NOMO-1 (cell line): ENCODE data around the gene NRXN3.

Experiments
- DNase-seq, 2 experiments: peaks; one replicate each; lab custom pipeline; 2025; ENCODE audit not compliant: unreplicated experiment in 2 of 2; lab: John Stamatoyannopoulos, UW

NRXN3 gene

DNA sequence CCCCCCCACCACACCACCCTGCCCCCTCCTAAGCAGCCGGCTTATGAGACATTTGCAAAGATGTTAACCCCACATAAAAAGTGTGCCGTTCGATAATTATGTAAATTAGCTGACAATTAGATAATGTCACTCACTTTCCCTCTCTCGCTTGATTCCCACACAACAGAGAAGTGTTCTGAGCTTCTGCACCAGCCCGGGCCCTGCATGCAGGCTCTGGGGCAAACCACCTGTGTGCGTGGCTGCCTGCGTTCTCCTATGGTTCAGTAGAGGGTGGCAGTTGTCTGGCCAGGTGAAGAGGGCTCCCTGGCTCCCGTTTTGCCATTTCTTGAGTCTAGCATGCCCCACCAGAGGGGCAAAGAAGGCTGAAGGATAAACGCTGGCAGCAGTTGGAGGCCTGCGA is 68.0 kb downstream of the NRXN3 start:
- no peak for DNase-seq

DNA sequence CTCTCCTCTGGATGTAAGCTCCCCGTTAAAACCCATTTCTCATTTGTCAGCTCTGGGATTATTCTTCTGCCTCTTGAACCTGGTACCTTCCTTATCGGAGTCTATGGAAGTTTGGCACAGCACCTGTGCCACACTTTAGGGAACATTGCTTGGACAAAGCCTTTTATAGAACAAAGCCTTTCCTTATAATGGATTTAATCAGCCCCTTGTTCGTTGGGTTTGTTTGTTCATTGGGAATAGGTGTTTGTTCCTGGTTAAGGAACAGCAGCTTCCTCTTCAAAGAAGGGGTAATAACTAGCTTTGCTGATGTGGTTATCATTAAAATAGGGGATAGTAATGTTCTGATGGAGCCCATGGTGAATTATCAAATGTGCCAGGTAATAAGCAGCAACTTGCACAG is 70.4 kb downstream of the NRXN3 start:
- no peak for DNase-seq

DNA sequence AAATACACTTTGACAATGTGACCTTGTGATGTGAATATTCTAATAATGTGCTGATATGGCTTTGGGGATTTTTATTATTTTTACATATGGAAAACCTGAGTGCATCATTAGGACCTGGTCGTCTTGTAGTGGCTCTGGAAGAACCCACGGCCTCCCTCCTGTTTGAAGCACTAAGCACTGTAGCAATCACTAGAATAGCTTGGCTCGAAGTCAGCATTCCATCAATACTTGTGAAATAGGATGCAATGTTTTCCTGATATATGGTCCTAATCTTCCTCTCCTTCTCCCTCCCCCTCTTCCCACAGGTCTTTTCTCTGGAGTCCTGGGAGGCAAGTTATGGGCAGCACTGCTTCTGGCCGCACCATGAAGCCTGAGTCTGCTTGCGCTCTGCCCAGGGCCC is 71.9 kb downstream of the NRXN3 start:
- DNase-seq, result no peak

DNA sequence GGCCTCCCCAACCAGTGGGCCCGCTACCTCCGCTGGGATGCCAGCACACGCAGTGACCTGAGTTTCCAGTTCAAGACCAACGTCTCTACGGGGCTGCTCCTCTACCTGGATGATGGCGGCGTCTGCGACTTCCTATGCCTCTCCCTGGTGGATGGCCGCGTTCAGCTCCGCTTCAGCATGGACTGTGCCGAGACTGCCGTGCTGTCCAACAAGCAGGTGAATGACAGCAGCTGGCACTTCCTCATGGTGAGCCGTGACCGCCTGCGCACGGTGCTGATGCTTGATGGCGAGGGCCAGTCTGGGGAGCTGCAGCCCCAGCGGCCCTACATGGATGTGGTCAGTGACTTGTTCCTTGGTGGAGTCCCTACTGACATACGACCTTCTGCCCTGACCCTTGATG is 73.0 kb downstream of the NRXN3 start:
- DNase-seq, result no peak

DNA sequence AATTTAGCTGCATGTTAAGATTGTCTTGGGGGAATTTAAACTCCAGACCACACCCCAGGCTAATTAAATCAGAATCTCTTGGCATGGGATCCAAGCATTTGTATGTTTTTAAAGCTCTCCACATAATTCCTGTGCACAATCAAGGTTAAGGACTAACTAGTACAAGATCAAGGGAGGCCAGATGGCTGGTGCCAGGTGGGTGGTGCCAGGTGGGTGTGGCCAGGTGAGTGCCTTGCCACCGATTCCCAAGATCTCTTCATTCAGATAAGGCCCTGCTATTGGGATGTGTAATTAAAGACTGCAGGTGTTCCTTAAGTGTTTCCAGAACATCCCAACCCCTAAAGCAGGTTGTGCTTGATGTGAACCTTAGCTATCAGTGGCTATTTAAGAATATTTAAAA is 75.1 kb downstream of the NRXN3 start:
- DNase-seq, result no peak

DNA sequence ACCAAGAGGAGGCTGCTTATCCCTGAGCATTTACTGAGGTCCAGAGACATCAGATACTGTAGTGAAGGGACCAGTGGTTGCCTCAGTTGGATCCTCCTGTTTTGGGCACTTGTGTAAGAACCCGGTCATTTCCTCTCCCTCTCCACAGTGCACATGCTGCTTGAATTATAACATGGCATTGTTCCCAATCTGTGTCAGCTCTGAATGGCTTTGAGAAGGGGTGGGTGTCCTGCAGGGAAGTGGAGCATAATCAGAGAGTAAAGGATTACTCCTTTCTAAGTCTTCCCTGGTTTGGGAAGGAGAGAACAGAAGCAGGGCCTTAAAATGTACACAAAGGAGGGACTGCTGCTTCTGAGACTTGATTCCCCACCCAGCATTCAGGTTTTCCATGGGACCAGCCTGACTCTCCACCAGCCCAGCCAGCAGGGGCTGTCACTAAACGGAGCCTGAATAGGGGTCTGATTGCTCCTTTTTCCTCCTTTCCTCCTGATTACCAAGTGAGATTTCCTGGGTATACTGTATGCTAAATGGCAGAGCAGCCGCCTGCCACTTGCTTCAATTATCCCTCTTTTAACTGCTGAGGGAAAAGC is 78.4 kb downstream of the NRXN3 start:
- DNase-seq, result no peak

DNA sequence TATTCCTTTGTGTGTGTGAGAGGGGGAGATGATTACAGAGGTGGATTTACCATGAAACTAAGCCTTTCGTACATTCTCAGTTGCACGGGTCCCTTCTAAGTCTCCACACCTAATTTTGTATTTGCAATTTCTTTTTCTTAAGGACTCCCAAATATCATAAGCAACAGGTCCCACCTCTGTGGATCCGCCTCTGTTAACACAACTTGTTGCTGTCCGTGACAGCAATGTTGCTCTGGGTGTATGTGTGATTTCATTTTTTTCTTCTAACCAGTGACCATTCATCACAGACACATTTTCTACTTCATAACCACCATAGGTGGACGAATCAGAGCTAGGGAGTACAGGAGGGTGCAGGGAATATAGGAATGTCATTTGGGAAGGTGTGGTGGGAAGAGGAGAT is 81.1 kb downstream of the NRXN3 start:
- no peak for DNase-seq

DNA sequence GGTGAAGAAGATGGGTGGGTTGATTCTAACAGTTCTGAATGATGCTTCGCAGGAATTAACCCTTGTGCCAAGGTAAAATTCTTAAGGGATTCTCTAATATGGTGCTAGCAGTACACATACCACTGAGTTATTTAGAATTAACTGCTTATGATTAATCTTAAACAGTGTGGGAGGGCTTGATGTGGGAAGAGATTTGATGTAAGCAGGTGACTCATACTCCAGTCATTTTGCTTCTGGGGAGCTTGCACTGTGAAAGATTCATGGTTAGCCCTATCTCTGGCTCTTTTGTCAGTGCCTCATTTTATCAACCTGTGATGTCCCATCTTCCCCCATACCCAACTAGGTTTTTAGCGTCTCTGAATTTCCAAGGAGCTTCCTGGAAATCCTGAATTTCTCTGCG is 83.8 kb downstream of the NRXN3 start:
- DNase-seq, result no peak

DNA sequence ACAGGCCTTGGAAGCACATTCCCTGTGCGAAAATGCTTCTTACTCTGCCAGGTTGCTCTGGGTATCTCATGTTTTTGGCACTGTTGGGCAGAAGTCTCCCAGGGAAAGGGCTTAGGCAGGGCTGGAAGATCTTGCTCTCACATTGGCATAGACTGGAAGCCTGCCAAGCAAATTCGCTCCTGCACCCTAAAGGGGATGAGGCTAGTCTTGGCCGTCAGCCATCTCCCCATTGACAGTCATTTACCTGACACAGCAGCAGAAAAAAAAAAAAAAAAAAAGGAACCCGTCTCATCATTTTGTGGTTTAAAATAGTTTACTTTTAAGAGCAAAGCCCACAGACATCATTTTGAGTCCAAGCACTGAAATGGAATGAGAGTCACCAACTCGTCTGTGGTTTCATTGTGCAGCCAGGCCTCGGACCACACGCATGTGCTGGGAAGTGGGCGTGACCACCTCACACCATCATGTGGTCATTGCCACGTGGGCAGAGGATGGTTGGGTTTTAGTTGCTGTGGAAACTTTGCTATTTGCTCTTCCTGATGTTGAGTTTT is 84.8 kb downstream of the NRXN3 start:
- DNase-seq, result no peak

DNA sequence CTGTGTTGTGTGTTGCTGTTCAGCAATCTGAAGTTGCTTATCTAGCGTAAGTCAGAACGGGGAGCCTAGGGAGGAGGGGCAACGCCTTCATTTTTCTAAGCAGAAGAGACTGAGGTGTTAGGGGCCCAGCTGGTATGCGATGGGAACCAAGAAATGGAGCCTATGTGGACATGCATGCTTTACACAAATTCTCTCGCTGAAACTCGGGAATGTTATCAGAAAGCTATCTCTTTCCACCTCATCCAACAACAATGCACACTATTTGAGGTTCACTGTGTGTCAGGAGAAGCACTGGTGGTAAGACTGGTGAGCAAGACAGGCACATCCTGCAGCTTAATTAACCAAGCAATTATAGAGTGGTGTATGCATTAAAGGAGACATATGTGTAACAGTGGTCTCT is 89.7 kb downstream of the NRXN3 start:
- no peak for DNase-seq

DNA sequence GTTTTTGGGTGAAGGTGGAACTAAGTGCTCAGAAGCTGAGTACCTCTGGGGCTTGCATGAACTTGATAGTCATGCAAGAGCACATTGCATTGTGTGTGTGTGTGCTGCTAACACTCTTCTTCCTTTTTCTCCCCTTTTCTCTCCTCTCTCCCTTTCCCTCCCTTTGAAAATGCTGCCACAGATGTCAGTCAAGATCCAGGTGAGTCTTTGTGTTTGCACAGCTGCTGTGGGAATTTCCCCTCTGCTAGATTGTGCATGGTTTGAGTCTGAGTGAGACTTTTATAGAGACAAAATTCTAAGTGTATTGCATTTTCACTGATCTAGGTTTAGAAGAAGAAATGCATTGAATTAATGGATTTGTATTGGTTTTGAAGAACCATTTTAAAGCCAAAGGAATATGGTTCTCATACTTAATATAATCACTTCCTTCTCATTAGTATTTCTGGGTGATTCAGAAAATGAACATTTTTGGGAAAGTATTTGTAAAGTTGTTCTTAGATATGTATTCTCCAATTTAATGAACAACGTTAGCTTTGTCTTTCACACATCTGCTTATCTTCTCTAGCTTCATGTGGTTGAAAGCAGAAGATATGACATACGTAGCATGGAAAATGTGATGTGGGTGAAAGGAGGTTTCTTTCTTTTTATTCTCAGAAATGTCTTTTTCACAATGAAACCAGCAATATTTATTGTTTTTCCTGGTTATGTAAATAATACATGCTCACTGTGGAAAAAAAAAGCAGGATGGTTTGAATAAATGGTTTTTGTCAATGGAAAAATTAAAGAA is 108.5 kb downstream of the NRXN3 start:
- DNase-seq, result no peak

DNA sequence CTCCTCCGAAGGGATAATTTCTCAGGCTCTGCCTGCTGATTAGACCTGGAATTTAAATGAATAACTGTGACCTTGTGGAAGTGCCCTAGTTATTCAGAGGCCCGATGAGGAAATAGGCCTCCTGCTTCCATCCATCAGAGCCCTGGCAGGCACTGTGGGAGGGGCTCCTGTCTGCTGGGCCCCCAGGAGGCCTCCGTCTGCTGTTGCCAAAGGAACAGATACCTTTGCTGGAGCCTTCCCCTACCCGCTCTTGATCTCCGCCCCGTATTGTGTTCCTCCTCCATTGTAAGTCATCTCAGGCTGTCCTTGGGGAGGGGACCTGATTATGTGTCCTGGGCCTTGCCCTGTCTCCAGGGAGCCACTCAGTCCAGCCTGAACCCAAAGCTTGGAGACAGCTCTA is 112.3 kb downstream of the NRXN3 start:
- DNase-seq, result no peak

DNA sequence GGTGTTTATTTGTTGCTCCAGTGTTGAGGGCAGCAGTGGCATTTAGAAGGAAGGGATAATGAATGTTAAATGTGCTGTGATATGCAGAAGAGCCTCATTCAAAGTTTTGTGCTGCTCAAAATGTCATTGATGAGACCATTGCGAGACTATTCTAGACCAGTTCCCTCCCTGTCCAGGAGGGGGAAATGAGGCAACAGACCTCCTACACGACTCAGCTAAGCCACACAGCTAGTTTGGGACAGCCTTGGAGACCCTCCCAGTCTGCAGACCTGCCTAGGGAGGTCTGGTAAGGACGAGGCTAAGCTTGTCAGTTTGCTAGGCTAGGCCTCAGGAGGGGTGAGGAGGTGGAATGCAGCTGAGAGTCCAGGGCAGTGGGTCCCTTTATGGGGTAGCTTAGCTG is 116.0 kb downstream of the NRXN3 start:
- DNase-seq, result no peak

DNA sequence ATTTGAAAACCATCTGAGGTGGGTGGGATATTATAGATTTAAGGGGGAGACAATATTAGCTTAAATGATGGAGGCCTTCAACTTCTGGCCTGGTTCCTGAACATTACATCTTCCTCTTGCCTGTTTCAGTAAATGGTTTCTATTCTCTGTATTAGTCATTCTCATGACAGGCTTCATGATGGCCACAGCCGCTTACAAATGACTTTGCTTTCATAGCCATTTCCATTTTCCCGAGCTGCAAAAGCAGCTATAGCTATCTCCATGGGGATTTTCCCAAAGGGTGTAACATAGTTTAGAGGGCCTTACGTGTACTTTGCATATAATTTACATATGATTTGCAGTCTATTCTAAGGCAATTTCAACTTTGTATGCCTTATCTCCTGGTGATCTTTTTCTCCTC is 121.8 kb downstream of the NRXN3 start:
- DNase-seq, result no peak

DNA sequence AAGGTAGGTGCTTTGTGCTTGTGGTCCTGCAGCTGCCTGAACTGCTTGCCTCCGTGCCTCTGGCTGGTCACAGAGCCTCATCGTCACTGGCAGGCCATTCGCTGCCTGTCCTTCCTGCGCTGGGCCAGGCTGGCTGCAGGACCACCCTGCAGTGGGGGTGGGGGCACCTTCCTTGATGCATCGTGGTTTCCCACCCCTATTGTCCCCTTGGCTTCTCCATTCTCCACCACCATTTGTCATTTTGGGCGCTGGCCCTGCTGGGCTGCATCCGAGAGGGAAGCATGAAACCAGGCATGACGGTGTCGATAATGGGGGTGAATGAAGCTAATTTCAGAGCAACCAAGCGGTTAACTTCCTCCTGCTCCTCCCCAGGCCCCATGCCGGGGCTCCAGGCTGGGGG is 127.7 kb downstream of the NRXN3 start:
- no peak for DNase-seq

DNA sequence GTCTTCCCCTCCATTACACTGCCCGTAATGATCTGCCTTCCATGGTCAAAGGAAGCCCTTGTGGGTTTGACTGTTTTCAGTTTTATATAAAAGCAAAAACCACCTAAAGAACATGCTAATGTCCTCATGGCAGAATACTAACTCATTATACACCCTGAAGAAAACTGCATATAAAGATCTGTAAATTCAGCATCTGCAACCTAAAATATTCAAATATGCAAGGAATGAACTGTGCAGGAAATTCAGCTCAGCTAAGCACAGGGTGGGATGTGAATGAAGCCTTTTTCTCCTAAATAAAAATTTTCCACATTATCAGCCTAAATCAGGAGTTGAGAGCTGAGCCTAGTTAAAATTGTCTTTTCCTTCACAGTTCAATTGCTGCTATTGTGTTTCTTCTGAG is 128.1 kb downstream of the NRXN3 start:
- no peak for DNase-seq

DNA sequence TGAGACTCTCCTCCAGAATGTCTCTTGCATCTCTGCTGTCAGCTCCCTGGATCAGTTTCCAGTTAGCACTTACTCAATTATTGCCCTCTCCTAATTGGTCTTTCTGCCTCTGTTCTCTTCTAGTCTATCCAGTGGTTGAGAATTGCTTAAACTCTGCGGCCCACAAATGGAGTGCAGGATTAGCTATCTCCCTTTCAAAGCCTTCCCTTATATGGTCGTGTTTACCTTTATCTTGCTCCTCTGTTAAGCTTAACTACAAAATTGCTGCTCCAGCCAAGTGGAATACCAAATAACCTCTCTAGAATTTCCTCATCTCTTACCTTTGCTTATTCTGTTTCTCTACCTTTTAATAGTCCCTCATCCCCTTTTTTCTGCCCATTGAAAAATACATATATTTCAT is 132.7 kb downstream of the NRXN3 start:
- DNase-seq, result no peak

DNA sequence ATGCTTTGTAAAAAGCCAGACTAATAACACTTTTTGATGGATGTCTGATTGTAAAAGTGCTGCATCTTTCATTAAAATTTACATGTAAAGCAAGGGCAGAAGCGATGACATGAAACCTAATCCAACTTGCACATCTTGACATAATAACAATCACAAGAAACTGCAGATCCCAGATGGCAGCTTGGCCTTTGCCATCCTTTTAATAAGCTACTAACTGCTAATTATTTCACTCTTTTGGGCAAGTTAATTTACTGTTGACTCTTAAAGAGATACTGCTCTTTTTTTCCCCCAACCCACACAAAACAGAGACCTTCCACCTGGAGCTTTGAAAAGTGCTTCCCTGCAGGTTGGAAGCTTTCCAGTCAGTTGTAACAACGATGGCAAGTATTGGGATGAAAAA is 137.5 kb downstream of the NRXN3 start:
- no peak for DNase-seq

DNA sequence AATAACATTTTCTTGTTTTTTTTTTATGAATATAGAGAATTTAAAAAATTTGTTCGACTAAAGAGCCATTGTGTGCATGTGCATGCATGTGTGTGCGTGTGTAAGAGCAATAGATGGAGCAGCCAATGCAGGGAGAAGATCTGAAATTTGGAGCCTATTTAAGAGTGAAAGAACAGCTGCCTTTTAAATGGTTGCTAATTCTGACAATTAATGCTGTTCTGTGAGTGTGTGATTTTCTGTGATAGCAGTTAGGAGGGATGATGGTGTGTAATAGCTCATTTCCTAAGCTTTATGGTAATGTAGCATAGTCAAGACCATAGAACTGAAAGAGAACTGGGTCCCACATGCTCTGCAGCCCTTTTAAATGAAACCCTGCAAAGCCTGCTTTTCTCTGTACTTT is 137.9 kb downstream of the NRXN3 start:
- DNase-seq, result no peak

DNA sequence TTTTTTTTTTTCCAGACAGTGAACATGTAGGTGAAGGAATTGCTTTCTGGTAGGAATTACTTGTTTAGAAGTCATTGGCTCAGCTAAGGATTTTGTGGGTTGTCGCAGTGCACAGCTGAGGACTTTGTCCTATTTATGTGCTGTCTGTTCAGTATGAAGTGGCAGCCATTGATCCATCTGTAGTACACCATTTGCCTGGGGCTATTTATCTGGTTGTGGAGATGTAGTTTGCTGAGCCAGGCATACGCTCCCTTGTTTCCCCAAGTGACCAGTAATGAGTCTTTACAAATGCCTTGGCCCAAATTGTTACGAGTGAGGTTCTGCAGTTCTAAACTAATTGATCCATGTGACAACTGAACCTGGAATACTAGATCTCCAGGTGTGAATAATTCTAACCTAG is 140.1 kb downstream of the NRXN3 start:
- no peak for DNase-seq

DNA sequence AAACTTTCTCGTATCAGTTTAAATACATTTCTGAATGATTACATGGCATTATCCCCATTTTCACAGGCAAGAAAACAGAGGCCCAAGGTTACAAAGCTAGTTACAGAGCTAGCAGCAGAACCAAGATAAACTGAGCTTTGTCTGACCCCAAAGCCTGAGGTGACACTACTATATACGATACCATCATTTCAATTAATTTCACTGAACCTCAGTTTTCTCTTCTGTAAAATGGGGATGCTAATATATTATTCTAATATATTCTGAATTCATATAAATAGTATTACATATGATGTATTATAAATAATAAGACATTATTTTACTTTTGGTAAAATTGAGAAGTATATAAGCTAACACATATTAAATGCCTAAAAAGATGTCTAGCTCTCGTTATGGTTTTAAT is 143.3 kb downstream of the NRXN3 start:
- DNase-seq, result no peak

DNA sequence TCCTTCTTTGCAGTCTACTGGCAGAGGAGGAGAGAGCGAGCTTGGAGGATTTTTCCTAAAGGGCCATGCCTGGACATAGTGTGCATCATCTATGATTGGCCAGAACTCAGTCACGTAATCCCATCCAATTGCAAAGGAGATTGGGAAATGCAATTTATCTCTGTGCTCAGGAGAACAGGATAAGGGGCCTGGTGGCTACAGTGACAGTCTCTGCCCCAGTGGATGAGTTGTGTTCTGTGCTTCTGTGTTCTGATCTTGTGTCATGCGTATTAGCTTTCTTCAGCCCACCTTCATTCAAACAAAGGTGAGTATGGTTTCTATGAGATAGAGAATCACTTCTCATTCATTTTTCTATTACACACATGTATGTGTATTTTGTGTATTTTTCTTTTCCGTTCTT is 144.3 kb downstream of the NRXN3 start:
- DNase-seq, result no peak

DNA sequence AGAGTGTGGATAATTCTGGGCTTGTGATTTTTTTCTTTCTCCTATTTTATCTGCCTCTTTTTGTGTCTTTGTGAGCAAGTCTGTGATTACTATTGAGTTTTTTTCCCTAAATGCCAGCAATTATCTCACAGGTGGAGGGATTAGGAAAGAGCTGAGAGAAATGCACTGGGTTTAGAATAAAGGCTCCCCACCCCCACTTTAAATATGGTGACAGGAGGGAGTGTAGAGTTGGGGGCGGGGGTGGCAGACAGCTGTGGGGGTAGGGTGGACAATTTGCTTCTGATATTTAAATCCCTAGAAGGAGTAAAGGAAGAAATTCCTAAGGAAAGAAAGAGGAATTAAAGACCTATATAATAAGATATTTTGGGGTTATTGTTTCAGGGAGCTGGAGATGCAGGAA is 145.9 kb downstream of the NRXN3 start:
- no peak for DNase-seq
